ENCODE measurements around the gene RRBP1. TPM values are rescaled to one million over a fixed set of nuclear protein-coding genes. Genes with fewer than 3 reads are reported as not detected.
A peak's percentile ranks its signal among the peaks of the same experiment; 100 is the strongest.

Gene RRBP1
- total RNA-seq, 1 donor from 2014 or later = 459 TPM

- no peaks in the 10 kb centered on the region for H3K9me3 Mint-ChIP-seq (ENCODE audit: low read depth)
- H3K27ac Mint-ChIP-seq (ENCODE audit: unreplicated experiment) = peak overlapping the region; percentile 70
- DNase-seq (ENCODE audit: low spot score) = no peak
- no peak for TF ChIP-seq CTCF (IDR thresholded peaks at IDR 0.05)
- peaks cover 93% of the 10 kb centered on the region for H3K4me1 Mint-ChIP-seq (ENCODE audit: low read depth)
- peaks cover 26% of the 10 kb centered on the region for H3K36me3 Mint-ChIP-seq (ENCODE audit: low read depth)
- no peak overlapping the region for H3K4me3 Mint-ChIP-seq (ENCODE audit: unreplicated experiment)
- H3K27me3 Mint-ChIP-seq (ENCODE audit: low read depth) = no peaks in the 10 kb centered on the region
Observed at GRCh38 chr20:17595856-17596255, 86.2 kb downstream of the RRBP1 start.

- DNase-seq (ENCODE audit: low spot score) = no peak
- Mint-ChIP-seq H3K4me1 (ENCODE audit: low read depth) (peaks cover 93% of the 10 kb centered on the region), H3K4me3 (ENCODE audit: unreplicated experiment) (no peak overlapping the region), H3K9me3 (ENCODE audit: low read depth) (no peaks in the 10 kb centered on the region), H3K27ac (ENCODE audit: unreplicated experiment) (peak overlapping the region; percentile 70), H3K36me3 (ENCODE audit: low read depth) (peaks cover 21% of the 10 kb centered on the region), H3K27me3 (ENCODE audit: low read depth) (no peaks in the 10 kb centered on the region)
- TF ChIP-seq CTCF (IDR thresholded peaks at IDR 0.05) = no peak
Observed at GRCh38 chr20:17594443-17594842, 87.6 kb downstream of the RRBP1 start.

- H3K4me3 Mint-ChIP-seq (ENCODE audit: unreplicated experiment) = no peak overlapping the region
- H3K36me3 Mint-ChIP-seq (ENCODE audit: low read depth) = peaks cover 19% of the 10 kb centered on the region
- no peak for TF ChIP-seq CTCF (IDR thresholded peaks at IDR 0.05)
- DNase-seq (ENCODE audit: low spot score) = no peak
- H3K4me1 Mint-ChIP-seq (ENCODE audit: low read depth) = peaks cover 93% of the 10 kb centered on the region
- H3K27me3 Mint-ChIP-seq (ENCODE audit: low read depth) = no peaks in the 10 kb centered on the region
- peak overlapping the region; percentile 92 for H3K27ac Mint-ChIP-seq (ENCODE audit: unreplicated experiment)
- H3K9me3 Mint-ChIP-seq (ENCODE audit: low read depth) = no peaks in the 10 kb centered on the region
Observed at GRCh38 chr20:17593902-17594301, 88.1 kb downstream of the RRBP1 start.

GRCh38 chr20:17590245-17590644 lies 91.8 kb downstream of the RRBP1 start:
- H3K4me3 Mint-ChIP-seq (ENCODE audit: unreplicated experiment) = peak overlapping the region; percentile 20
- peaks cover 91% of the 10 kb centered on the region for H3K4me1 Mint-ChIP-seq (ENCODE audit: low read depth)
- peaks cover 23% of the 10 kb centered on the region for H3K36me3 Mint-ChIP-seq (ENCODE audit: low read depth)
- DNase-seq (ENCODE audit: low spot score) = no peak
- no peak for TF ChIP-seq CTCF (IDR thresholded peaks at IDR 0.05)
- no peaks in the 10 kb centered on the region for H3K9me3 Mint-ChIP-seq (ENCODE audit: low read depth)
- H3K27ac Mint-ChIP-seq (ENCODE audit: unreplicated experiment) = peak overlapping the region; percentile 33
- H3K27me3 Mint-ChIP-seq (ENCODE audit: low read depth) = no peaks in the 10 kb centered on the region

GRCh38 chr20:17589161-17589834 lies 92.7 kb downstream of the RRBP1 start:
- Mint-ChIP-seq H3K27ac (ENCODE audit: unreplicated experiment) (peak overlapping the region; percentile 92), H3K4me1 (ENCODE audit: low read depth) (peaks cover 91% of the 10 kb centered on the region), H3K36me3 (ENCODE audit: low read depth) (peaks cover 22% of the 10 kb centered on the region), H3K27me3 (ENCODE audit: low read depth) (no peaks in the 10 kb centered on the region), H3K9me3 (ENCODE audit: low read depth) (no peaks in the 10 kb centered on the region), H3K4me3 (ENCODE audit: unreplicated experiment) (peak overlapping the region; percentile 13)
- TF ChIP-seq CTCF (IDR thresholded peaks at IDR 0.05) = no peak
- no peak for DNase-seq (ENCODE audit: low spot score)
